Dermis blood vessel endothelial cell (primary cell): Measurements from ENCODE around the gene SMYD4. TPM values are rescaled to one million over a fixed set of nuclear protein-coding genes. Genes with fewer than 3 reads are reported as not detected.
"Not testable (repeated sequence)": the region's sequence is repeated elsewhere in the genome, so short reads cannot be mapped to it uniquely, and the experiment has no call there.

Experiments
- DNase-seq: peaks from one replicate; pipeline ENCODE4 v3.0.0; 2010
- total RNA-seq: library from RNA; depleted of rRNA; stranded (reverse); fragments of >200 nt; gene quantifications from 2 replicates; pipeline ENCODE4 v1.2.3, GENCODE V29; 2014

Gene SMYD4
- total RNA-seq, 1 donor from 2014 or later, result 10.7 TPM

- DNase-seq, result peak; percentile 79
Observed at GRCh38 chr17:1779571-1780131, 50.1 kb downstream of the SMYD4 start.

DNA sequence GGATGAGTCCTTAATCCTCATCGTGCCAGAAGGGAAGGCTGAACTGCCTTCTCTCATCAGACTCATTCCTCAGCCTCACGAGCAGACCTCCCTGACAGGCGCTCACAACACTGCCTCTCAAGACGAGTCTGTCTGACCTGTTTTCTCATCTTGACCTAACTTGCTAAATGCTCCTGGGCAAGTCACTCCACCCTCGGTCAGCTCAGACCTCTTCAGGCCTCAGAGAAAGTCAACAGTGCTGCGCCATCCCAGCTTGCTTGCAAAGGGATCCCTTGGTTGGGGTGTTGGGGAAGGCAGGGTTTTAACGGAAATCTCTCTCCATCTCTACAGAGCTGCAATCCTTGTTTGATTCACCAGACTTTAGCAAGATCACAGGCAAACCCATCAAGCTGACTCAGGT lies 52.8 kb downstream of the SMYD4 start:
- no peak for DNase-seq

DNA sequence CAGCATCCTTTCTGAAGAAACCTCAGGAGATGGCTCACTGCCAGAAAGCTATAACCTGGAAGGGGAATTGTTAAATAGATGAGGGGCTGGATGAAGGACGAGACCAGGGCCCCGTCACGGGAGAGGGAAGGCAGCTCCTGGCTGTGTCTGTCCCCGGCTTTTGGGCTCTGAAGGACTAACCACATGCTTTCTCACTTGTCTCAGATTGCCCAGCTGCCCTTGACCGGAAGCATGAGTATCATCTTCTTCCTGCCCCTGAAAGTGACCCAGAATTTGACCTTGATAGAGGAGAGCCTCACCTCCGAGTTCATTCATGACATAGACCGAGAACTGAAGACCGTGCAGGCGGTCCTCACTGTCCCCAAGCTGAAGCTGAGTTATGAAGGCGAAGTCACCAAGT lies 53.4 kb downstream of the SMYD4 start:
- no peak for DNase-seq

GRCh38 chr17:1774390-1775176 lies 55.1 kb downstream of the SMYD4 start:
- DNase-seq, result no peak

DNA sequence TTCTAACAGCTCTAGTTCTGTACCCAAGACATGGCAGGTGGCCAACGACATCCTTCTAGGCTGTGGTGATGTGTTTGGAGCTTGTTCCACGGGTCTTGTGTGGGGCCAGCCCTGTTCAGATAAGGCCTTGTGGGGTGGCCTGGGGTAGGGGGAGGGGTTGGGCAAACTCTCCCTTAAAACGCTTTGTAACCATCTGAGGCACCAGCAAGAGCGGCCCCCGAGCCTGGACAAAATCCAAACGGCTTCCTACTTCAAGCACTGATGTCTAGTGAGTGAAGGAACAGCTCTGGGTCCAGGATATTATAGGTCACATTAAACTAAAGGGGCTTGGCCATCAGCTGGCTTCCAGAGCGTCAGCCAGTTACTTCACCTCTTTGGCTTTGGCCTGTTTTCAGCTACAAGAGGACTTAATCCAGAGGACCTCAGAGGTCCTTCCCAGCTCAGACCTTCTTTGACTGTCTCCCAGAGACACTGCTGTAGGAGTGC lies 56.0 kb downstream of the SMYD4 start:
- DNase-seq, result no peak

- DNase-seq, result not testable (repeated sequence)
Observed at GRCh38 chr17:1773000-1773695, 56.6 kb downstream of the SMYD4 start.

- no peak for DNase-seq
Observed at GRCh38 chr17:1769822-1770477, 59.8 kb downstream of the SMYD4 start.

GRCh38 chr17:1767358-1767757 lies 62.3 kb downstream of the SMYD4 start:
- no peak for DNase-seq

DNA sequence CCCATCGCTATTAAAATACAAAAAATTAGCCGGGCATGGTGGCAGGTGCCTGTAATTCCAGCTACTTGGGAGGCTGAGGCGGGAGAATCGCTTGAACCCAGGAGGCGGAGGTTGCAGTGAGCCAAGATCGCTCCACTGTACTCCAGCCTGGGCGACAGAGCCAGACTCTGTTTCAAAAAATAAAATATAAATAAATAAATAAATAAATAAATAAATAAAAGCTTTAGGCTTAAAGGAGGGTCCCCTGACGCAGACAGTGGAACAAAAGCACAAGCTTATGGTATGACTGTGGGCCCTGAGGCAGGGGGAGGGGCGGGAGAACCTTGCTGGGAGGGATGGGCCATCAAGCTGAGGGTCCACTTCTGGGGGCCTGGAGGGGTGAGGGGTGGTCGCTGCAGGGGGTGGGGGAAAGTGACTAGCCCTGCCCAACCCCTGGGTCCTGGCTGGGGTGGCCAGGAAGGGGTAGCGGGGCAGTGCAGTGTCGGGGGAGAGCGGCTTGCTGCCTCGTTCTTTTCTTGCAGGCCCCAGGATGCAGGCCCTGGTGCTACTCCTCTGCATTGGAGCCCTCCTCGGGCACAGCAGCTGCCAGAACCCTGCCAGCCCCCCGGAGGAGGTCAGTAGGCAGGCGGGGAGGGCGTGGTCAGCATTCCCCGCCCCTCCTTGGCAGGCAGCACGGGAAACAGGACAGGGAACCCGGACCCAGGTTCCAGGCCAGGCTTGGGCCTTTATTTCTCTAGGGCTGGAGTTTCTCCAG lies 63.1 kb downstream of the SMYD4 start:
- no peak for DNase-seq

DNA sequence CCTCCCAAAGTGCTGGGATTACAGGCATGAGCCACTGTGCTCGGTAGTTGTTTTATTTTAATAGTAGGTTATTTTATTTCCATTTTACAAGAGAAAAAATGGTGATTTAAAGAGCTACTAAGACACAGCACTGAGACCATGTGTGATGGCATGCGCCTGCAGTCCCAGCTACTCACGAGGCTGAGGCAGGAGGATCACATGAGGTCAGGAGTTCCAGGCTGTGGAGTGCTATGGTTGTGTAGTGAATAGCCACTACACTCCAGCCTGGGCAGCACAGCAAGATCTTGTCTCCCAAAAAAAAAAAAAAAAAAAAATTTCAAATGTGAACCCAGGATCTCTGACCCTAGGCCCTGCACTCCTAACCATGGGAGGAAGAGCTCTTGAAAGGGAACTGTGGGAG lies 64.1 kb downstream of the SMYD4 start:
- DNase-seq, result no peak

DNA sequence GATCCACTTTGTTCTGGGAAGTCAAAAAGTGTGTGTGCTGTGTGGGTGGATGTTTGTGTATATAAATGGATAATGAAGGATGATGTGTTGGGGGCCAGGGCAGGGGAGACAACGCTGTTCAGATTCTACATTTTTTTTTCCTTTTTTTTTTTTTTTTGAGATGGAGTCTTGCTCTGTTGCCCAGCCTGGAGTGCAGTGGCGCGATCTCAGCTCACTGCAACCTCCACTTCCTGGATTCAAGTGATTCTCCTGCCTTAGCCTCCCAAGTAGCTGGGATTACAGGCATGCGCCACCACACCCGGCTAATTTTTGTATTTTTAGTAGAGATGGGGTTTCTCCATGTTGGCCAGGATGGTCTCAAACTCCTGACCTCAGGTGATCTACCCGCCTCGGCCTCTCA lies 65.0 kb downstream of the SMYD4 start:
- not testable (repeated sequence) for DNase-seq

GRCh38 chr17:1764284-1764683 lies 65.4 kb downstream of the SMYD4 start:
- peak; percentile 83 for DNase-seq

DNA sequence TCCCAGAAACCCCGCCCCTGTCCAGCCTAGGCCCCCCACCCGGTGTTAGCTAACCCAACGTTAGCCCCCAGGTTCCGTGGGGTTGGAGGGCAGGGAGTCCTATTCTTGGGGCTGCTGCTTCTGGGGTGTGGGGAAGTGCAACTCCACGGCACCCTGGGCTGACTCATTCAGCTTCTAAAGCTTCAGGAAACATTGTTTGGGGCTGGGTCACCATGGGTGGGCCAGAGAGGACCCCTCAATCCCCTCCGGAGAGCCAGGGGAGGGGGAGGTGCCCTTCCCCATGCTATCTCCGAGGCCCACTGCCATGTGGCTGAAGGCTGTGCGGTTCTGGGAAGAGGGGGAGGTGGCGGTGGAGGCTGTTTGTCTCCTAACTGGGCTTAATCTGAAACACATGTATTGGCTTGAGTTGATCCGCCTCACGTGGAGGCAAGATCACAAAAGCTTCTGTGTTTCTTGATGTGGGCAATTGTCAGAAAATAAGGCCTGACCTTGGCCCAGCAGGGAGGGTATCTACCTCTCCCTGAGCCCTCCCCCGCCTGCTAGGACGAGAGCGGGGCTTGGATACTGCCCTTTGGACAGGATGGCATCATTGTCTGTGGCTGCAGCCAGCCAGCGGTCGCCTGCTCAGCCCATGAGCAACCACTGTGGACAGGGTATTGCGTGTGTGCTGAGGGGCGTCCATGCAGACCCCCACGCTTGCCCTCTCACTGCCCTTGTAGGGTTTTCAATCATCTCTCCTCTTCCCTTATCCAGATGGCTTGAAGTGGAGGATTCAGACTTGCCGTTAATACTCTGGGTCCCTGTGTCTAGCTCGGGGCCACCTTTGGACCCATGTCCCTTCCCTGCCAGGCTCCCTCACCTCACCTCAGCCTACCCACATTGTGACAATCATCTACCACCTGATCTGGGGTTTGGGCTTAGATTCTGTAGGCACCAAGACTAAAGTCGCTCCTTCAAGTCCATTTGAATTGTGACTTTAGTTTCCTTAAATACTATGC lies 66.5 kb downstream of the SMYD4 start:
- DNase-seq, result no peak

DNA sequence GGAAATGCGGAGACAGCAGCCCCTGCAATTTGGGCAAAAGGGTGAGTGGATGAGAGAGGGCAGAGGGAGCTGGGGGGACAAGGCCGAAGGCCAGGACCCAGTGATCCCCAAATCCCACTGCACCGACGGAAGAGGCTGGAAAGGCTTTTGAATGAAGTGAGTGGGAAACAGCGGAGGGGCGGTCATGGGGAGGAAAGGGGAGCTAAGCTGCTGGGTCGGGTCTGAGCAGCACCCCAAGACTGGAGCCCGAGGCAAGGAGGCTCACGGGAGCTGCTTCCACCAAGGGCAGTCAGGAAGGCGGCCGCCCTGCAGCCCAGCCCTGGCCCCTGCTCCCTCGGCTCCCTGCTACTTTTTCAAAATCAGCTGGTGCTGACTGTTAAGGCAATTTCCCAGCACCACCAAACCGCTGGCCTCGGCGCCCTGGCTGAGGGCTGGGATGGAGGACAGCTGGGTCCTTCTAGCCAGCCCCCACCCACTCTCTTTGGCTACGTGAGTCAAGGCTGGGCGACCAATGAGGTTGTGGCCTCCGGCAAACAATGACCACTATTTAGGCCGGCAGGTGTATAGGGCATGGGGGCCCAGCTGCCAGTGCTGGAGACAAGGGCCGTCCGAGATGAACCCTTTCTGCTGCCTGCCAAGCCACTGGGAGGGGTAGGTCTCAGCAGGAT lies 67.3 kb downstream of the SMYD4 start:
- no peak for DNase-seq

DNA sequence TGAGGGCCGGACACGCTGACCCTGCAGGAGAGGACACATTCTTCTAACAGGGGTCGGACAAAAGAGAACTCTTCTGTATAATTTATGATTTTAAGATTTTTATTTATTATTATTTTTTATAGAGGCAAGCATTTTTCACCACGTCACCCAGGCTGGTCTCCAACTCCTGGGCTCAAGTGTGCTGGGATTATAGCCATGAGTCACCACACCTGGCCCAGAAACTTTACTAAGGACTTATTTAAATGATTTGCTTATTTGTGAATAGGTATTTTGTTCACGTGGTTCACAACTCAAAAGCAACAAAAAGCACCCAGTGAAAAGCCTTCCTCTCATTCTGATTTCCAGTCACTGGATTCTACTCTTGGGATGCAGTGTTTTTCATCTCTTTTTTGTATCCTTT lies 70.2 kb downstream of the SMYD4 start:
- DNase-seq, result no peak

- DNase-seq, result no peak
Observed at GRCh38 chr17:1758807-1759206, 70.9 kb downstream of the SMYD4 start.

GRCh38 chr17:1755827-1756262 lies 73.9 kb downstream of the SMYD4 start:
- DNase-seq, result no peak

DNA sequence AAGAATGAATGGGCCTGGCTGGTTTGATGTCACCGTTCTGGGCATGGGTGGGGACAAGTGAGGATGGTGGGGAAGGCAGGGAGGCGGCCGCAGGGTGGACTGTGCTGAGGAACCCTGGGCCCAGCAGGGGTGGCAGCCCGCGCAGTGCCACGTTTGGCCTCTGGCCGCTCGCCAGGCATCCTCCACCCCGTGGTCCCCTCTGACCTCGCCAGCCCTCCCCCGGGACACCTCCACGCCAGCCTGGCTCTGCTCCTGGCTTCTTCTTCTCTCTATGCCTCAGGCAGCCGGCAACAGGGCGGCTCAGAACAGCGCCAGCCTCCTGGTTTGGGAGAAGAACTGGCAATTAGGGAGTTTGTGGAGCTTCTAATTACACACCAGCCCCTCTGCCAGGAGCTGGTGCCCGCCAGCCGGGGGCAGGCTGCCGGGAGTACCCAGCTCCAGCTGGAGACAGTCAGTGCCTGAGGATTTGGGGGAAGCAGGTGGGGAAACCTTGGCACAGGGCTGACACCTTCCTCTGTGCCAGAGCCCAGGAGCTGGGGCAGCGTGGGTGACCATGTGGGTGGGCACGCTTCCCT lies 74.4 kb downstream of the SMYD4 start:
- no peak for DNase-seq

DNA sequence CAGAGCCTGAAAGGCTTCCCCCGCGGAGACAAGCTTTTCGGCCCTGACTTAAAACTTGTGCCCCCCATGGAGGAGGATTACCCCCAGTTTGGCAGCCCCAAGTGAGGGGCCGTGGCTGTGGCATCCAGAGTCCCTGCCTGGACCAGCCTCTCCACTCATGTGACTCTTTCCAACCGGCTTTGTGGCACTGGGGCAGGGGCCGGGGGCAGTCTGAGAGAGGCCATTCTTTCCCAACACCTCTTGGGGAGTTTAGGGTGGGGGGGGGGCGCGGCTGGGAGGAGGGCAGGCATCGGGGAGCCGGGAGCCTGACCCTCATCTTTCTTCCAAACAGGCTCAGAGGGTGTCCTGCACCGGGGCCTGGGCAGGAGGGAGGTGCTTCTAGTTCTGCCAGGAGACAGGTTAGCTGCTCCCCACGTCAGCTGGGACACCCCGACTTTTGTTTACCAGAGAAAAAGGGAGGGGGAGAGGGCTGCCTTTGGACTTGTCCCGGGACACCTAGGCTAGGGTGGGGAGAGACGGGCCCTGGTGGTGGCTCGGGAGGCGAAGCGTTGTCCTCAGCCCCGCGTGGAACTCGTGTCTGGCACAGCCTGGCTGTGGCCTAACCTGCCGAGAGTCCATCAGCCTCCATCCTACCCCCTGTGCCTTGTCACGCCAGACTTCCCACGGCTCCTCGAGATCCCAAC lies 75.1 kb downstream of the SMYD4 start:
- no peak for DNase-seq
